ENCODE measurements around the gene C19orf53. TPM values are rescaled to one million over a fixed set of nuclear protein-coding genes. Genes with fewer than 3 reads are reported as not detected.

C19orf53 gene
- polyA plus RNA-seq, 3 donors, result 110 to 146 (median 143) TPM

DNA sequence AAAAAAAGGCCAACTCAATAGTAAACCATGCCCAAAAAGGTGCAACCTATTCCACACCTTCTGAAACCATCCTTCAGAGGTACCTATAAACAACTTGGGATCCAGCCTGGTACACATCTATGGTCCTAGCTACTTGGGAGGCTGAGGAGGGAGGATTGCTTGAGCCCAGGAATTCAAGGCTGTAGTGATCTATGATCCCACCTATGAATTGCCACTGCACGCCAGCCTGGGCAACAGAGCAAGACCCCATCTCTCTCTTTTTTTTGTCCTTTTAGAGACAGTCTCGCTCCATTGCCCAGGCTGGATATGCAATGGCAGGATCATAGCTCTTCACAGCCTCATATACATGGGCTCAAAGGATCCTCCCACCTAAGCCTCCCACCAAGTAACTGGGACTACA is 47.0 kb downstream of the C19orf53 start:
- no peak for DNase-seq

GRCh38 chr19:13823256-13823655 is 49.0 kb downstream of the C19orf53 start:
- no peak for DNase-seq

DNA sequence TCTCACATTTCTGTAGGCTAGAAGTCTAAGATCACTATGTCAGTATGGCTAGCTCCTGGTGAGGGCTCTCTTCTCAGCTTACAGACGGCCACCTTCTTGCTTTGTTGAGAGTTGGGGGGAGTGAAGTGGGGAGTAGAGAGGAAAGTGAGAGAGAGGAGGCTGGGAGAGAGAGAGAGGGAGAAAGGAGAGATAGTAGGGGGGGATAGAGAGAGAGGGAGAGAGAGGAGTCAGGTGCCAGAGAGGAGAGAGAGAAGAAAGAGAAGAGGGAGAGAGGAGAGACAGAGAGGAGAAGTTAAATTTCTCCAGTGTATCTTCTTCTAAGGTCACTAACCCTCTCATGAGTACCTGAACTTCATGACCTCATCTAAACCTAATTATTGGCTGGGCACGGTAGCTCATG is 49.6 kb downstream of the C19orf53 start:
- no peak for DNase-seq

DNA sequence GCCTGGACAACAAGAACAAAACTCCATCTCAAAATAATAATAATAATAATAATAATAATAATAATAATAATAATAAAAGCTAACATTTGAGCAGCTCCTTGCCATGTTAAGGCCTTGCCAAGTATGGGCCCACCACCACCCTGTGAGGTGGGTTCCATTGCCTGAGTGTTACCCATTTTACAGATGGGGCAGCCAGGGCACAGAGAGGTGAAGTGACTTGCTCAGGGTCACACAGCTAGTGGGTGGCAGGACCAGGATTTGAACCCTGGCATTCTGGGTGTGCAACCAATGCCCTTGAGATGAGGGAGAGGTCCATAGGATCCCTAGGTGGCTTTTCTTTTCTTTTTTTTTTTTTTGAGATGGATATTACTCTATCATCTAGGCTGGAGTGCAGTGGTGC is 50.4 kb downstream of the C19orf53 start:
- DNase-seq, result no peak

GRCh38 chr19:13825489-13826441 is 51.5 kb downstream of the C19orf53 start:
- no peak for DNase-seq

GRCh38 chr19:13826652-13827235 is 52.5 kb downstream of the C19orf53 start:
- no peak for DNase-seq

GRCh38 chr19:13827656-13828055 is 53.4 kb downstream of the C19orf53 start:
- no peak for DNase-seq

Other genes with a start within 250 kb of the C19orf53 start
- gene MRI1, start 9.9 kb upstream of the C19orf53 start, polyA plus RNA-seq (ENCODE audit: insufficient read length in 3 of 3), result 10 to 100 TPM; 30.1 to 42.9 (median 38.1) TPM
- 10 to 100 TPM; 10.4 to 12.1 (median 11.0) TPM for gene ZSWIM4, start 21.0 kb downstream of the C19orf53 start, polyA plus RNA-seq (ENCODE audit: insufficient read length in 3 of 3)
- gene NANOS3, start 102.7 kb downstream of the C19orf53 start, polyA plus RNA-seq (ENCODE audit: insufficient read length in 3 of 3), result 1 to 10 TPM; 1.6 to 2.5 (median 1.6) TPM
- 1 to 10 TPM; 6.3 to 9.9 (median 7.1) TPM for gene BRME1, start 131.7 kb downstream of the C19orf53 start, polyA plus RNA-seq (ENCODE audit: insufficient read length in 3 of 3)
- 10 to 100 TPM; 27.6 to 37.7 (median 34.7) TPM for gene CC2D1A, start 131.7 kb downstream of the C19orf53 start, polyA plus RNA-seq (ENCODE audit: insufficient read length in 3 of 3)
- gene PODNL1, start 164.0 kb downstream of the C19orf53 start, polyA plus RNA-seq (ENCODE audit: insufficient read length in 3 of 3), result 1 to 10 TPM in 2 of 3 donors, under 1 TPM in 1; 0.97 to 1.5 (median 1.4) TPM
- 10 to 100 TPM; 37.6 to 45.2 (median 40.6) TPM for gene DCAF15, start 178.1 kb downstream of the C19orf53 start, polyA plus RNA-seq (ENCODE audit: insufficient read length in 3 of 3)
- 10 to 100 TPM; 14.5 to 17.0 (median 15.3) TPM for gene RFX1, start 231.9 kb downstream of the C19orf53 start, polyA plus RNA-seq (ENCODE audit: insufficient read length in 3 of 3)